Stimulated activated naive CD8-positive, alpha-beta T cell treated with anti-CD3 and anti-CD28 coated beads, Interleukin-15, amount 100 ng/mL, for 72 hours (primary cell): ENCODE data around the gene MRM2.

Experiments
- ATAC-seq: fragments of 150-1000 bp; cut with Tn5 transposase; 2 replicates; pipeline ENCODE4 v1.10.0; 2021; ENCODE audit warnings: mild to moderate bottlenecking, moderate library complexity
- DNase-seq, 2 donors: peaks; one replicate each; pipeline ENCODE4 v3.0.0; 2021 to 2022
- H3K27ac Mint-ChIP-seq, 2 donors: one replicate each; pipeline ENCODE4 v1.8.0; 2022; ENCODE audit warnings: mild to moderate bottlenecking in 2 of 2, mixed read lengths in 2 of 2, moderate library complexity in 2 of 2
- H3K27me3 Mint-ChIP-seq: one replicate; pipeline ENCODE4 v1.8.0; 2022; ENCODE audit warnings: mixed read lengths
- H3K4me1 Mint-ChIP-seq: one replicate; pipeline ENCODE4 v1.8.0; 2022; ENCODE audit warnings: mild to moderate bottlenecking, mixed read lengths
- H3K4me3 Mint-ChIP-seq, 2 donors: one replicate each; pipeline ENCODE4 v1.8.0; 2022; ENCODE audit warnings: mild to moderate bottlenecking in 2 of 2, mixed read lengths in 2 of 2, moderate library complexity in 1 of 2
- H3K9me3 Mint-ChIP-seq, 2 donors: one replicate each; pipeline ENCODE4 v1.8.0; 2022; ENCODE audit warnings: mixed read lengths in 2 of 2

MRM2 gene

GRCh38 chr7:2242541-2243429, 780 bp upstream of the MRM2 start:
- H3K9me3 Mint-ChIP-seq, result no peaks in the 10 kb centered on the region
- peak overlapping the region; percentile 98 for H3K27ac Mint-ChIP-seq
- DNase-seq (peak; percentile 31 to 36), ATAC-seq (peak; percentile 67)
- H3K4me1 Mint-ChIP-seq, result peaks cover 42% of the 10 kb centered on the region
- H3K4me3 Mint-ChIP-seq, result peak overlapping the region; percentile 100
- no peaks in the 10 kb centered on the region for H3K27me3 Mint-ChIP-seq

GRCh38 chr7:2239242-2239641, 2.8 kb downstream of the MRM2 start:
- Mint-ChIP-seq H3K27ac (no peak overlapping the region), H3K4me3 (no peak overlapping the region), H3K4me1 (peaks cover 32% of the 10 kb centered on the region), H3K9me3 (no peaks in the 10 kb centered on the region), H3K27me3 (no peaks in the 10 kb centered on the region)
- no peak for ATAC-seq
- no peak for DNase-seq

GRCh38 chr7:2237109-2237602, 4.8 kb downstream of the MRM2 start:
- H3K4me1 Mint-ChIP-seq, result peaks cover 28% of the 10 kb centered on the region
- DNase-seq, result no peak
- ATAC-seq, result no peak
- H3K27ac Mint-ChIP-seq, result peak overlapping the region in 1 of 2 donors; percentile 77
- H3K4me3 Mint-ChIP-seq, result no peak overlapping the region
- H3K27me3 Mint-ChIP-seq, result no peaks in the 10 kb centered on the region
- H3K9me3 Mint-ChIP-seq, result no peaks in the 10 kb centered on the region

- Mint-ChIP-seq H3K27ac (no peak overlapping the region), H3K4me1 (peaks cover 33% of the 10 kb centered on the region), H3K4me3 (peak overlapping the region; percentile 44 to 95), H3K9me3 (no peaks in the 10 kb centered on the region), H3K27me3 (no peaks in the 10 kb centered on the region)
- ATAC-seq, result no peak
- DNase-seq, result no peak
Observed at GRCh38 chr7:2233926-2234325, 8.1 kb downstream of the MRM2 start.

- no peaks in the 10 kb centered on the region for H3K27me3 Mint-ChIP-seq
- H3K4me1 Mint-ChIP-seq, result peaks cover 33% of the 10 kb centered on the region
Observed at GRCh38 chr7:2232766-2233520, 9.1 kb downstream of the MRM2 start, which contains the start of gene MAD1L1. Gene MAD1L1, minus strand, starts transcription at chr7:2232945. Its CDS starts 2,812 bp downstream, at chr7:2230133.

GRCh38 chr7:2231992-2232765, 9.8 kb downstream of the MRM2 start:
- H3K4me3 Mint-ChIP-seq, result peak overlapping the region; percentile 85 to 95
- H3K27me3 Mint-ChIP-seq, result no peaks in the 10 kb centered on the region
- ATAC-seq (peak; percentile 78), DNase-seq (peak; percentile 38 to 56)
- H3K27ac Mint-ChIP-seq, result peak overlapping the region; percentile 93 to 94
- H3K4me1 Mint-ChIP-seq, result peaks cover 33% of the 10 kb centered on the region
- no peaks in the 10 kb centered on the region for H3K9me3 Mint-ChIP-seq

More at GRCh38 chr7:2232766-2233520, 9.1 kb downstream of the MRM2 start, which contains the start of gene MAD1L1:
- ATAC-seq, result peak; percentile 91
- DNase-seq, result peak; percentile 88 to 90
- Mint-ChIP-seq H3K4me3 (peak within 1 kb of the TSS; percentile 85 to 95), H3K27ac (peak within 1 kb of the TSS; percentile 94 to 98), H3K9me3 (no peaks in the 10 kb centered on the region)

- Mint-ChIP-seq H3K9me3 (no peaks in the 10 kb centered on the region), H3K27me3 (no peaks in the 10 kb centered on the region), H3K27ac (no peak overlapping the region), H3K4me1 (peaks cover 33% of the 10 kb centered on the region), H3K4me3 (no peak overlapping the region)
- ATAC-seq (no peak), DNase-seq (no peak)
Observed at GRCh38 chr7:2230882-2231281, 11.1 kb downstream of the MRM2 start.

GRCh38 chr7:2230226-2230625, 11.8 kb downstream of the MRM2 start:
- no peak for DNase-seq
- H3K9me3 Mint-ChIP-seq, result no peaks in the 10 kb centered on the region
- no peak for ATAC-seq
- peak overlapping the region in 1 of 2 donors; percentile 46 for H3K27ac Mint-ChIP-seq
- no peaks in the 10 kb centered on the region for H3K27me3 Mint-ChIP-seq
- H3K4me3 Mint-ChIP-seq, result no peak overlapping the region
- H3K4me1 Mint-ChIP-seq, result peaks cover 33% of the 10 kb centered on the region

GRCh38 chr7:2229467-2229866, 12.5 kb downstream of the MRM2 start:
- no peak overlapping the region for H3K4me3 Mint-ChIP-seq
- H3K9me3 Mint-ChIP-seq, result no peaks in the 10 kb centered on the region

GRCh38 chr7:2228921-2229320, 13.1 kb downstream of the MRM2 start:
- no peaks in the 10 kb centered on the region for H3K9me3 Mint-ChIP-seq
- DNase-seq (no peak), ATAC-seq (no peak)
- no peaks in the 10 kb centered on the region for H3K27me3 Mint-ChIP-seq
- H3K4me1 Mint-ChIP-seq, result peaks cover 33% of the 10 kb centered on the region
- no peak overlapping the region for H3K4me3 Mint-ChIP-seq
- H3K27ac Mint-ChIP-seq, result peak overlapping the region in 1 of 2 donors; percentile 42

More at GRCh38 chr7:2229467-2229866, 12.5 kb downstream of the MRM2 start:
- no peak overlapping the region for H3K27ac Mint-ChIP-seq
- DNase-seq, result no peak
- H3K4me1 Mint-ChIP-seq, result peaks cover 33% of the 10 kb centered on the region
- no peak for ATAC-seq
- no peaks in the 10 kb centered on the region for H3K27me3 Mint-ChIP-seq

GRCh38 chr7:2227699-2228098, 14.3 kb downstream of the MRM2 start:
- no peaks in the 10 kb centered on the region for H3K27me3 Mint-ChIP-seq
- H3K9me3 Mint-ChIP-seq, result no peaks in the 10 kb centered on the region
- no peak for DNase-seq
- no peak for ATAC-seq
- peaks cover 25% of the 10 kb centered on the region for H3K4me1 Mint-ChIP-seq
- no peak overlapping the region for H3K27ac Mint-ChIP-seq
- no peak overlapping the region for H3K4me3 Mint-ChIP-seq

- no peak for DNase-seq
- no peak for ATAC-seq
- H3K4me3 Mint-ChIP-seq, result no peak overlapping the region
- H3K27ac Mint-ChIP-seq, result no peak overlapping the region
- H3K9me3 Mint-ChIP-seq, result no peaks in the 10 kb centered on the region
- peaks cover 15% of the 10 kb centered on the region for H3K4me1 Mint-ChIP-seq
- H3K27me3 Mint-ChIP-seq, result no peaks in the 10 kb centered on the region
Observed at GRCh38 chr7:2225830-2226229, 16.2 kb downstream of the MRM2 start.

- Mint-ChIP-seq H3K9me3 (no peaks in the 10 kb centered on the region), H3K27me3 (no peaks in the 10 kb centered on the region), H3K4me3 (no peak overlapping the region), H3K27ac (peak overlapping the region; percentile 42 to 49), H3K4me1 (peaks cover 10% of the 10 kb centered on the region)
- ATAC-seq, result no peak
- DNase-seq, result no peak
Observed at GRCh38 chr7:2225336-2225735, 16.7 kb downstream of the MRM2 start.

GRCh38 chr7:2224934-2225333, 17.1 kb downstream of the MRM2 start:
- no peaks in the 10 kb centered on the region for H3K9me3 Mint-ChIP-seq
- H3K27ac Mint-ChIP-seq, result no peak overlapping the region
- H3K27me3 Mint-ChIP-seq, result no peaks in the 10 kb centered on the region

GRCh38 chr7:2224491-2224928, 17.5 kb downstream of the MRM2 start:
- no peaks in the 10 kb centered on the region for H3K27me3 Mint-ChIP-seq
- no peak overlapping the region for H3K4me3 Mint-ChIP-seq
- peaks cover 2% of the 10 kb centered on the region for H3K4me1 Mint-ChIP-seq
- no peak overlapping the region for H3K27ac Mint-ChIP-seq
- DNase-seq (no peak), ATAC-seq (no peak)
- H3K9me3 Mint-ChIP-seq, result no peaks in the 10 kb centered on the region

More at GRCh38 chr7:2224934-2225333, 17.1 kb downstream of the MRM2 start:
- H3K4me3 Mint-ChIP-seq, result no peak overlapping the region
- peaks cover 6% of the 10 kb centered on the region for H3K4me1 Mint-ChIP-seq
- DNase-seq (no peak), ATAC-seq (no peak)
